ENCODE measurements around the gene SOX13.

The SOX13 gene

GRCh38 chr1:204065174-204065985 lies 7.5 kb upstream of the SOX13 start:
- DNase-seq: no peak

- no peak for DNase-seq
These were observed 7.0 kb upstream of the SOX13 start for GRCh38 chr1:204065986-204066300.

GRCh38 chr1:204067935-204068334 lies 5.0 kb upstream of the SOX13 start:
- no peak for DNase-seq

GRCh38 chr1:204069887-204070286 lies 3.0 kb upstream of the SOX13 start:
- DNase-seq: no peak

GRCh38 chr1:204070895-204071294 lies 2.0 kb upstream of the SOX13 start:
- DNase-seq: no peak

GRCh38 chr1:204073837-204074273 lies 940 bp downstream of the SOX13 start:
- DNase-seq: no peak

- DNase-seq: peak; percentile 62
These were observed 1.6 kb downstream of the SOX13 start for GRCh38 chr1:204074274-204075138.

GRCh38 chr1:204075139-204075521 lies 2.2 kb downstream of the SOX13 start:
- DNase-seq: no peak

- no peak for DNase-seq
These were observed 3.3 kb downstream of the SOX13 start for GRCh38 chr1:204075890-204076846.

- DNase-seq: no peak
These were observed 4.0 kb downstream of the SOX13 start for GRCh38 chr1:204076891-204077290.

GRCh38 chr1:204077979-204078696 lies 5.2 kb downstream of the SOX13 start:
- no peak for DNase-seq

- DNase-seq: no peak
These were observed 6.7 kb downstream of the SOX13 start for GRCh38 chr1:204079608-204079999.

- peak; percentile 80 for DNase-seq
These were observed 7.4 kb downstream of the SOX13 start for GRCh38 chr1:204080163-204080903.

- DNase-seq: no peak
These were observed 8.4 kb downstream of the SOX13 start for GRCh38 chr1:204081164-204081790.

- DNase-seq: no peak
These were observed 9.0 kb downstream of the SOX13 start for GRCh38 chr1:204081791-204082513.

GRCh38 chr1:204083491-204083890 lies 10.6 kb downstream of the SOX13 start:
- DNase-seq: no peak

- DNase-seq: no peak
These were observed 11.4 kb downstream of the SOX13 start for GRCh38 chr1:204084247-204084772.

GRCh38 chr1:204085876-204086275 lies 13.0 kb downstream of the SOX13 start:
- DNase-seq: no peak

- DNase-seq: no peak
These were observed 14.4 kb downstream of the SOX13 start for GRCh38 chr1:204087181-204087892.
